IPS-20b (cell line): ENCODE data around the gene TDRD3.

ENCODE experiments used
- H3K27ac ChIP-seq: one replicate; pipeline ENCODE4 v1.5.1; 2013; ENCODE audit warnings: low read length
- H3K27me3 ChIP-seq: 2 replicates; pipeline ENCODE4 v1.6.1; 2013; ENCODE audit warnings: mild to moderate bottlenecking, low read length, inconsistent platforms; ENCODE audit not compliant: insufficient read depth
- H3K36me3 ChIP-seq: 2 replicates; pipeline ENCODE4 v1.6.1; 2013; ENCODE audit warnings: low read depth, mild to moderate bottlenecking, inconsistent platforms, low read length, moderate library complexity; ENCODE audit not compliant: insufficient read depth
- H3K4me1 ChIP-seq: 2 replicates; pipeline ENCODE4 v1.6.1; 2013; ENCODE audit warnings: mild to moderate bottlenecking, control low read depth, inconsistent platforms, low read length, moderate library complexity; ENCODE audit not compliant: insufficient read depth
- H3K4me3 ChIP-seq: 2 replicates; pipeline ENCODE4 v1.5.1; 2013; ENCODE audit warnings: mild to moderate bottlenecking, low read length, inconsistent platforms
- H3K9ac ChIP-seq: 2 replicates; pipeline ENCODE4 v1.6.1; 2013; ENCODE audit warnings: low read depth, mild to moderate bottlenecking, inconsistent platforms, low read length, moderate library complexity
- H3K9me3 ChIP-seq: 2 replicates; pipeline ENCODE4 v1.6.1; 2013; ENCODE audit warnings: mild to moderate bottlenecking, low read depth, low read length, inconsistent platforms; ENCODE audit not compliant: insufficient read depth

Gene TDRD3

GRCh38 chr13:60520902-60521569, 124.0 kb downstream of the TDRD3 start:
- H3K27me3 ChIP-seq, result no peaks in the 10 kb centered on the region

DNA sequence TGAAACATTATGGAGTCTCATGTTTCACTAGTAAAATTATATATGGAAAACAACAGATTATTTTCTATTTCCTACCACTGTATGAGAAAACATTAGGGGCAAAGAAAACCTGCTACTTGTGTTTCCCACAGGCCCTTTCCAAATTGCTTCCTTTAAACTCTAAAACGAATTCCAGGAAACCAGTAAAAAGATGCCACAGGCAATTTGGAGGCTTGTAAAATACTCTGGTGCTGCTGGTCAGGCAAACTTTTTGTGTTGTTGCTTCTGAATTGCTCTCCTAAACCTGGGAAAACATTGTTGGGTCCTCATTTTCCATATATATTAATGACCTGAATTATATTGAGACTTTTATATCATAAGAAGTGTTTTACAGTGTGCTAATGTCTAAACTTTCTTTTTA, 141.5 kb downstream of the TDRD3 start:
- Histone ChIP-seq H3K9ac (no peak overlapping the region), H3K4me3 (no peak overlapping the region), H3K27ac (no peak overlapping the region), H3K27me3 (no peaks in the 10 kb centered on the region), H3K36me3 (0 out of 2 replicates have a peak, but pooled peaks cover 3% of the 10 kb centered on the region), H3K9me3 (no peaks in the 10 kb centered on the region), H3K4me1 (no peaks in the 10 kb centered on the region)

More at GRCh38 chr13:60520902-60521569, 124.0 kb downstream of the TDRD3 start:
- Histone ChIP-seq H3K36me3 (no peaks in the 10 kb centered on the region), H3K27ac (no peak overlapping the region), H3K4me1 (peaks cover 3% of the 10 kb centered on the region; the same call in 1 of the 2 replicates), H3K9me3 (no peaks in the 10 kb centered on the region), H3K9ac (no peak overlapping the region), H3K4me3 (no peak overlapping the region)

DNA sequence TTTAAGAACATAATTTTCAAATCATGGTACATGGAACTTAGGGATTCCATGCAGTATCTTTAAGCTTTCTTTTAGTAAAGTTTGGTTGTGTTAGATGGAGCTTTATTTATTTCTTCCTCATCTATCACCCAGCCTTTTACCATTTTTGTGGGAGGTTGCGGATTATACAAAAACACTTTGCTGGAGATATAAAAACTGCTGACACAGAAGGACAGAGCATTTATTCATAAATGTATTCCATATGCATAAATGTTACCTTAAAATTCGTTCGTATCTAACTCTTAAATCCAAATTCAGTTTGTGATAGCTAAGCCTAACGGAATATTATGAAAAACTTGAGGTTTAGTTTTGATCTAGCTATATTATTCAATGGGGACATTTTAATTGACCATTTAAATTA, 143.3 kb downstream of the TDRD3 start:
- H3K9ac ChIP-seq, result no peak overlapping the region
- H3K4me3 ChIP-seq, result no peak overlapping the region
- no peaks in the 10 kb centered on the region for H3K4me1 ChIP-seq
- no peaks in the 10 kb centered on the region for H3K36me3 ChIP-seq
- no peak overlapping the region for H3K27ac ChIP-seq
- H3K27me3 ChIP-seq, result no peaks in the 10 kb centered on the region
- H3K9me3 ChIP-seq, result no peaks in the 10 kb centered on the region

GRCh38 chr13:60562096-60562780, 165.2 kb downstream of the TDRD3 start:
- H3K36me3 ChIP-seq, result no peaks in the 10 kb centered on the region
- H3K9me3 ChIP-seq, result no peaks in the 10 kb centered on the region
- H3K9ac ChIP-seq, result no peak overlapping the region
- H3K27me3 ChIP-seq, result no peaks in the 10 kb centered on the region
- peaks cover 11% of the 10 kb centered on the region; the same call in 1 of the 2 replicates for H3K4me1 ChIP-seq
- H3K4me3 ChIP-seq, result no peak overlapping the region
- H3K27ac ChIP-seq, result no peak overlapping the region

GRCh38 chr13:60571571-60571970, 174.6 kb downstream of the TDRD3 start:
- no peaks in the 10 kb centered on the region for H3K9me3 ChIP-seq
- H3K4me3 ChIP-seq, result no peak overlapping the region
- peak overlapping the region; percentile 95 for H3K27ac ChIP-seq
- H3K9ac ChIP-seq, result peak overlapping the region; percentile 24; the same call in 1 of the 2 replicates
- H3K27me3 ChIP-seq, result no peaks in the 10 kb centered on the region
- H3K36me3 ChIP-seq, result peaks cover 6% of the 10 kb centered on the region; the same call in 1 of the 2 replicates
- H3K4me1 ChIP-seq, result peaks cover 41% of the 10 kb centered on the region

DNA sequence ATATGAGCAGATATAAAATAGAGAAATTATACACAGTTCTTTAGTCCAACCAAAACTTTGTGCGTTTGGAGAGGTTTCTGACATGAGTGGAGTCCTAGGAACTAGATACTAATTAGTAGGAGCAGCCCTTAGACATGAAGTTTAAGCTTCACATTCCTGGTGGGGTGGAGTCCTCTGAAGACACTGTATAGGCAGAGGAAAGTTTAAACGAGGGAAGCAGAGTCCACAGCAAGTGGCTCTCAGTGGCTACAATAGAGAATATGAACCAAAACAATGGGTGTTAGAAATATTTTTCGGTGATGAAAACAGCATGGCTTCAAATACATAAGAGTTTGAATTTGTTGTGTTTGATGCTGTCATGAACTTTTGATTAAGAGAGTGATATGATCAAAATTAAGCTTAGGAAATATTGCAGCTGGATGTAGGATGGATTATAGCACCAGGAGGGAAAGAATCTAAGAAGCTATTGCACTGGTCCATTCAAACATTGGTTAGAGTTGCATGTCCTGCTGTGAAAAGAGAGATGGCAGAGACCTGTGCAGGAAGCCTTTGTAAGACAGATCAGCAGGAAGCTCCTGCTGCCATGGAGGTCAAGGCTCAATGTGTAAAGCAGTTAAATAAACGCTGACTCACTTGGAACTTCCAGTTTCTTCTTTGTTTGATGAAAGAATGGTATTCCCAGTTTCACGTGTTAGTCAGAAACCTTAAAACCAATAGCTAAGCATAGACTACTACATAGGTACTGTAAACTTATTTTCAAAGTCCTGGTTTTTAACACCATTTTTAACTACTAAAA, 175.2 kb downstream of the TDRD3 start:
- H3K36me3 ChIP-seq, result peaks cover 6% of the 10 kb centered on the region; the same call in 1 of the 2 replicates
- no peaks in the 10 kb centered on the region for H3K27me3 ChIP-seq
- peak overlapping the region; percentile 74; the same call in 1 of the 2 replicates for H3K9ac ChIP-seq
- H3K9me3 ChIP-seq, result no peaks in the 10 kb centered on the region
- 0 out of 2 replicates have a peak overlapping the region, but pooled peaks have one; percentile 8 for H3K4me3 ChIP-seq
- H3K27ac ChIP-seq, result peak overlapping the region; percentile 95
- H3K4me1 ChIP-seq, result peaks cover 35% of the 10 kb centered on the region

GRCh38 chr13:60572855-60573254, 175.8 kb downstream of the TDRD3 start:
- no peaks in the 10 kb centered on the region for H3K27me3 ChIP-seq
- H3K36me3 ChIP-seq, result peaks cover 6% of the 10 kb centered on the region; the same call in 1 of the 2 replicates
- no peaks in the 10 kb centered on the region for H3K9me3 ChIP-seq
- peaks cover 34% of the 10 kb centered on the region for H3K4me1 ChIP-seq
- 0 out of 2 replicates have a peak overlapping the region, but pooled peaks have one; percentile 8 for H3K4me3 ChIP-seq
- peak overlapping the region; percentile 95 for H3K27ac ChIP-seq
- peak overlapping the region; percentile 74; the same call in 1 of the 2 replicates for H3K9ac ChIP-seq

DNA sequence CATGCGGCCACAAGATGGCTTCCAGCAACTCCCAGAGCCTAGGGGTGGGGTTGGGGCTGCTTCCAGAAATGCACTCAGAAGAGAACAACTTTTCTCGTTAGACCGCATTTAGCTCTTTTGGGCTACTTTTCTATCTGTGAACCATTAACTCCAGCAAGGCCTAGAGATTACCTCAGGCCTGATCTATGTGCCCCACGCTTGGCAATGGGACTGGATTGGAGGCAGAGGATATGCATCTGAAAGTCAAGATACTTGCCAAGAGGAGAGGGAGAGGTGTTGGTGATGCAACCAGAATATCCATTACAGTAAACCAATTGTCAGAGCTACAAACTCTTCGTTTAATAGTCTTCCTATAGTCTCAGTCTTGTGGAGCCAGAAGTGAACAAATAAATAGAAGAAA, 177.7 kb downstream of the TDRD3 start:
- H3K27me3 ChIP-seq, result no peaks in the 10 kb centered on the region
- H3K4me3 ChIP-seq, result no peak overlapping the region
- no peaks in the 10 kb centered on the region; the same call in 1 of the 2 replicates for H3K36me3 ChIP-seq
- no peak overlapping the region for H3K9ac ChIP-seq
- peaks cover 34% of the 10 kb centered on the region for H3K4me1 ChIP-seq
- H3K27ac ChIP-seq, result no peak overlapping the region
- no peaks in the 10 kb centered on the region for H3K9me3 ChIP-seq

DNA sequence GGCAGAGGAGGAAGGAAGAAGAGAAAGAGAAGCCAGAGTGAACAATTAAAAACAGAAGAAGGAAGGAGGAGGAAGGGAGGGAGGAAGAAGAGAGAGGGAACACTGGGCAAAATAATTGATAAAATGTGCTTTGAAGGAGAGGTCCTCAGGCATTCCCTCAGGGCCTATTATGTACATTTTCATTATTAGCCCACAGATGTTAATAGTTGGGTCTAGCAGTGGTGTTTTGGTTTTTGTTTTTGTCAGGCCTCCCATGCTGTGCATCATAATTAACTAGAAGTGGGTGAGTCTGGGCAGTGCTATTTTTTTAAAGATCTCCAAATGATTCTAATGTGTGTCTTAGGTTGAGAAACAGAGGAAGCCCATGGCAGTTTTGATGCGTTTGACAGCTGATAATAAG, 178.1 kb downstream of the TDRD3 start:
- no peak overlapping the region for H3K9ac ChIP-seq
- H3K9me3 ChIP-seq, result no peaks in the 10 kb centered on the region
- H3K27me3 ChIP-seq, result no peaks in the 10 kb centered on the region
- H3K36me3 ChIP-seq, result no peaks in the 10 kb centered on the region
- no peak overlapping the region for H3K27ac ChIP-seq
- no peak overlapping the region for H3K4me3 ChIP-seq
- H3K4me1 ChIP-seq, result peaks cover 34% of the 10 kb centered on the region

DNA sequence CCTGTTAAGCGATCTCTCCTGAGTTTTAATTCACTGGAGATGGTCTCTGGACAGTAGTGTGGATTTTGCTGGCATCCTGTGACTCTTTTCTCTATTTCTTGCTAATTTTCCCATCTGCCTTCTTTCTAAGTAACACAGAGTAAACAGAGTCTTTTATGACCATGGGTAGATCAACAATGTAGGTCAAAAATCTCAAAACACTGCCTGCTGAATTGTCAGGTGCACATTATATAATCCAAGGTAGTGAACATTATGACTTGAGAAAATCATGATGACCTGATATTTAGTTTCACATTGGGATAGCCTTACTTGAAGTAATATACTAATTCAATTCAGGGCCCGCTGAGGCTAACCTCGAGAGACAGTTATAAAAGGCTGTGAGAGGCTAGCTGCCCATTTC, 180.7 kb downstream of the TDRD3 start:
- Histone ChIP-seq H3K27me3 (no peaks in the 10 kb centered on the region), H3K9ac (no peak overlapping the region), H3K9me3 (no peaks in the 10 kb centered on the region), H3K4me3 (no peak overlapping the region), H3K27ac (no peak overlapping the region), H3K4me1 (peaks cover 25% of the 10 kb centered on the region), H3K36me3 (no peaks in the 10 kb centered on the region)

DNA sequence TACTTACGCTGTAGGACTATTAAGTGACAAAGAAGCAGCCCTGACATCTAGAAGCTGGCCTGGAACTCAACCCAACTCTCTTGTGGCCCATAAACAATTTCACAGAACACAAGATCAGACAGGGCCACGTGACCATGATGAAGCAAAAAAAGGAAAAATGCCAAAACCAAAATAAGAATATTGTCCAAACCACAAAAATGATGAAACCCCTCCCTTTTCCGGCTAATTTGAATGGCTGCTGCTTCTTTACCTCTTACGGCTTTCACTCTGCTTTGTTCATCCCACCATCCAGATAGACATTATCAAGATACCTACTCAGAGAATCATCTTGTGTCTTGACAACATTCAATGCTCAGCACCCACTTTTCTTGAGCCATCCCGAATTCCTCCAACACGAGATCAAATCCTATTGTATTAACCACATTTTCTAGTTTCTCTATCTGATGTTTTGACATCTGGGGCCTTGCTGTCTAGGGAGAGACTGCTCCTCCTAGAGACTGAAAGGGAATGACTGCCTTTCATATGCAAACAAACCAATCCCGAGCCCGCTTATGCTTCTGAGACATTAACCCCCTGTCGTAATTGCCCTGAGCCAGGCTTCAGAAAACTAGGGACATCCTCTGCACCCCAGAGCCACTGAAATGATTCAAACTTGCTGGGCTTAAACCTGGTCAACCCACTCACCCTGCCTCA, 186.3 kb downstream of the TDRD3 start:
- no peaks in the 10 kb centered on the region for H3K36me3 ChIP-seq
- H3K9ac ChIP-seq, result peak overlapping the region; percentile 84; the same call in 1 of the 2 replicates
- H3K27me3 ChIP-seq, result no peaks in the 10 kb centered on the region
- peak overlapping the region; percentile 83 for H3K27ac ChIP-seq
- no peaks in the 10 kb centered on the region for H3K9me3 ChIP-seq
- H3K4me3 ChIP-seq, result peak overlapping the region; percentile 44; the same call in 1 of the 2 replicates
- peaks cover 22% of the 10 kb centered on the region; the same call in 1 of the 2 replicates for H3K4me1 ChIP-seq
